HEK293T (cell line): ENCODE data around the gene PDE7B.

Experiments
- CTCF ChIA-PET: fragments of 350-600 bp; formaldehyde crosslinking; extraction: SDS; loops from one replicate; lab custom pipeline; 2021; ENCODE audit warnings: antibody characterized with exemption, inconsistent platforms; lab: Yijun Ruan, JAX
- POLR2A ChIA-PET: fragments of 350-600 bp; formaldehyde crosslinking; extraction: SDS; loops from one replicate; lab custom pipeline; 2020; ENCODE audit warnings: antibody characterized with exemption, inconsistent platforms; lab: Yijun Ruan, JAX
- DNase-seq: peaks from one replicate; pipeline ENCODE4 v3.0.0; 2012; ENCODE audit warnings: mixed read lengths; ENCODE audit errors: extremely low spot score
- ARNT ChIP-seq: fragments of 450-650 bp; IDR thresholded peaks from 2 replicates; pipeline ENCODE4 v1.6.1; 2017; ENCODE audit warnings: mild to moderate bottlenecking
- BHLHE40 ChIP-seq: fragments of 450-650 bp; IDR thresholded peaks from 2 replicates; pipeline ENCODE4 v1.6.1; 2016; ENCODE audit warnings: mild to moderate bottlenecking, moderate library complexity, borderline replicate concordance
- CTBP1 ChIP-seq: fragments of 450-650 bp; IDR thresholded peaks from 2 replicates; pipeline ENCODE4 v1.6.1; 2016; ENCODE audit warnings: borderline replicate concordance
- ELF4 ChIP-seq: fragments of 450-650 bp; IDR thresholded peaks from 2 replicates; pipeline ENCODE4 v1.6.1; 2017; ENCODE audit warnings: antibody characterized with exemption
- FOXA1 ChIP-seq: fragments of 450-650 bp; IDR thresholded peaks from 2 replicates; pipeline ENCODE4 v1.6.1; 2016; ENCODE audit warnings: mild to moderate bottlenecking
- FOXK2 ChIP-seq: fragments of 450-650 bp; IDR thresholded peaks from 2 replicates; pipeline ENCODE4 v1.6.1; 2016; ENCODE audit warnings: mild to moderate bottlenecking
- FOXM1 ChIP-seq: fragments of 450-650 bp; IDR thresholded peaks from 2 replicates; pipeline ENCODE4 v1.6.1; 2017; ENCODE audit warnings: mild to moderate bottlenecking, borderline replicate concordance
- HDGF ChIP-seq: fragments of 450-650 bp; IDR thresholded peaks from 2 replicates; pipeline ENCODE4 v1.6.1; 2017; ENCODE audit warnings: antibody characterized with exemption, borderline replicate concordance
- L3MBTL2 ChIP-seq: fragments of 450-650 bp; conservative IDR thresholded peaks from 2 replicates; pipeline ENCODE4 v1.6.1; 2016; ENCODE audit warnings: mild to moderate bottlenecking
- LEF1 ChIP-seq: fragments of 450-650 bp; IDR thresholded peaks from 2 replicates; pipeline ENCODE4 v1.6.1; 2017; ENCODE audit warnings: mild to moderate bottlenecking, borderline replicate concordance
- NFRKB ChIP-seq: fragments of 450-650 bp; IDR thresholded peaks from 2 replicates; pipeline ENCODE4 v1.6.1; 2016; ENCODE audit warnings: mild to moderate bottlenecking, moderate library complexity
- PKNOX1 ChIP-seq: fragments of 450-650 bp; IDR thresholded peaks from 2 replicates; pipeline ENCODE4 v1.6.1; 2016
- SP1 ChIP-seq: fragments of 450-650 bp; IDR thresholded peaks from 2 replicates; pipeline ENCODE4 v1.6.1; 2017
- SUZ12 ChIP-seq: fragments of 450-650 bp; IDR thresholded peaks from 2 replicates; pipeline ENCODE4 v1.6.1; 2016; ENCODE audit warnings: mild to moderate bottlenecking
- TARDBP ChIP-seq: fragments of 450-650 bp; IDR thresholded peaks from 2 replicates; pipeline ENCODE4 v1.6.1; 2016
- ZNF384 ChIP-seq: fragments of 450-650 bp; IDR thresholded peaks from 2 replicates; pipeline ENCODE4 v1.6.1; 2016

The PDE7B gene

GRCh38 chr6:136192902-136193301 lies 341.4 kb downstream of the PDE7B start:
- POLR2A ChIA-PET: no interaction called here
- DNase-seq: no peak
- TF ChIP-seq ELF4: no peak
- TF ChIP-seq LEF1: no peak
- no peak for TF ChIP-seq ARNT
- no peak for TF ChIP-seq CTBP1
- TF ChIP-seq FOXK2: no peak
- CTCF ChIA-PET: no interaction called here

GRCh38 chr6:136201732-136202131 lies 350.2 kb downstream of the PDE7B start:
- no peak for DNase-seq
- CTCF ChIA-PET: interaction anchor here (0.7 to 0.9 kb wide), 2 partner anchors 25 to 422 kb away, joined by 3 to 4 read pairs; no protein-coding TSS in a partner anchor
- TF ChIP-seq SP1 (no peak), SUZ12 (no peak), ZNF384 (no peak), LEF1 (no peak), NFRKB (no peak), PKNOX1 (no peak), FOXK2 (no peak), TARDBP (no peak), ARNT (no peak), BHLHE40 (no peak), HDGF (no peak), FOXM1 (no peak), CTBP1 (no peak), L3MBTL2 (no peak), ELF4 (no peak), FOXA1 (no peak)
- POLR2A ChIA-PET: no interaction called here

- DNase-seq: no peak
- POLR2A ChIA-PET: no interaction called here
- CTCF ChIA-PET: no interaction called here
- TF ChIP-seq CTBP1 (no peak), PKNOX1 (no peak), ARNT (no peak), NFRKB (no peak), SUZ12 (no peak), HDGF (no peak), FOXK2 (no peak), ELF4 (no peak), FOXA1 (no peak), TARDBP (no peak), SP1 (no peak), LEF1 (no peak), ZNF384 (no peak), BHLHE40 (no peak), L3MBTL2 (no peak)
Observed at GRCh38 chr6:136208783-136209182, 357.3 kb downstream of the PDE7B start.

- POLR2A ChIA-PET: no interaction called here
- CTCF ChIA-PET: no interaction called here
- no peak for TF ChIP-seq PKNOX1
- DNase-seq: no peak
Observed at GRCh38 chr6:136209496-136209895, 358.0 kb downstream of the PDE7B start.

- ChIA-PET POLR2A (no interaction called here), CTCF (no interaction called here)
- TF ChIP-seq LEF1: no peak
- TF ChIP-seq PKNOX1: no peak
- no peak for DNase-seq
Observed at GRCh38 chr6:136210398-136211165, 359.1 kb downstream of the PDE7B start.

GRCh38 chr6:136212608-136213007 lies 361.1 kb downstream of the PDE7B start:
- ChIA-PET POLR2A (no interaction called here), CTCF (no interaction called here)
- TF ChIP-seq FOXM1 (no peak), CTBP1 (no peak), SP1 (no peak)
- DNase-seq: no peak
